Right ventricle myocardium inferior (tissue), 1 donor: ENCODE measurements around the gene BDNF. TPM values are rescaled to one million over a fixed set of nuclear protein-coding genes. Genes with fewer than 3 reads are reported as not detected.

Experiments
- ATAC-seq: fragments of 200-7000 bp; cut with Tn5 transposase; one replicate; pipeline ENCODE4 v1.9.1; 2020; ENCODE audit warnings: mild to moderate bottlenecking, moderate library complexity
- DNase-seq: peaks from one replicate; pipeline ENCODE4 v3.0.0; 2021; ENCODE audit errors: missing footprints
- intact Hi-C: fragments of 100-400 bp; cut with DNase I; formaldehyde crosslinking; loops from one replicate; pipeline ENCODE4 v1.11.0; 2022
- total RNA-seq: library from RNA; stranded (reverse); fragmentation: NEBNext Ultra II Directional; extraction: Animal tissue kit (Norgen Biotek cat#: 25700); gene quantifications from one replicate; pipeline ENCODE4 v1.2.1, GENCODE V29; 2021
- donor health status: DM: no; HTN: yes; CAD: no; lungs with severe emphysema.

BDNF gene
- total RNA-seq, 1 donor from 2014 or later, result 2.9 TPM

GRCh38 chr11:27711725-27712124 is 11.5 kb upstream of the BDNF start:
- intact Hi-C loops, result no loop called here
- no peak for ATAC-seq
- DNase-seq, result no peak

GRCh38 chr11:27710536-27710935 is 10.3 kb upstream of the BDNF start:
- DNase-seq (no peak), ATAC-seq (no peak)
- intact Hi-C loops, result no loop called here

- intact Hi-C loops, result no loop called here
- ATAC-seq (no peak), DNase-seq (no peak)
Observed at GRCh38 chr11:27707676-27708075, 7.4 kb upstream of the BDNF start.

GRCh38 chr11:27705873-27706820 is 5.9 kb upstream of the BDNF start:
- ATAC-seq (no peak), DNase-seq (no peak)
- intact Hi-C loops, result no loop called here

- intact Hi-C loops, result loop anchor here (5.0 kb wide), 1 partner anchor 994 kb away; no protein-coding TSS in a partner anchor
- ATAC-seq (no peak), DNase-seq (no peak)
Observed at GRCh38 chr11:27703481-27703880, 3.2 kb upstream of the BDNF start.

- DNase-seq (no peak), ATAC-seq (no peak)
- intact Hi-C loops, result loop anchor here (5.0 kb wide), 1 partner anchor 994 kb away; no protein-coding TSS in a partner anchor
Observed at GRCh38 chr11:27702811-27703210, 2.6 kb upstream of the BDNF start.

GRCh38 chr11:27701355-27702105 is 1.3 kb upstream of the BDNF start:
- intact Hi-C loops, result loop anchor here (2.0 to 5.0 kb wide), 2 partner anchors 407 to 996 kb away; partner anchors contain the start of genes KIF18A and METTL15
- ATAC-seq (peak; percentile 71), DNase-seq (no peak)

- DNase-seq (no peak), ATAC-seq (no peak)
- intact Hi-C loops, result loop anchor here (1.0 to 5.0 kb wide), 7 partner anchors 58 to 1627 kb away; partner anchors contain the start of genes KIF18A and METTL15
Observed at GRCh38 chr11:27699926-27700350, 317 bp downstream of the BDNF start.

GRCh38 chr11:27699242-27699925 is 871 bp downstream of the BDNF start:
- intact Hi-C loops, result loop anchor here (1.0 to 5.0 kb wide), 5 partner anchors 57 to 1628 kb away; no protein-coding TSS in a partner anchor
- DNase-seq (no peak), ATAC-seq (peak; percentile 16)

- DNase-seq, result peak; percentile 84
- ATAC-seq, result peak; percentile 88
- intact Hi-C loops, result loop anchor here (1.0 to 5.0 kb wide), 5 partner anchors 57 to 1628 kb away; no protein-coding TSS in a partner anchor
Observed at GRCh38 chr11:27698872-27699241, 1.4 kb downstream of the BDNF start.

GRCh38 chr11:27697679-27698275 is 2.5 kb downstream of the BDNF start:
- ATAC-seq, result no peak
- intact Hi-C loops, result loop anchor here (5.0 kb wide), 4 partner anchors 55 to 1630 kb away; no protein-coding TSS in a partner anchor
- no peak for DNase-seq

- intact Hi-C loops, result loop anchor here (5.0 kb wide), 4 partner anchors 55 to 1630 kb away; no protein-coding TSS in a partner anchor
- DNase-seq (no peak), ATAC-seq (no peak)
Observed at GRCh38 chr11:27696961-27697360, 3.3 kb downstream of the BDNF start.

- intact Hi-C loops, result loop anchor here (5.0 kb wide), 4 partner anchors 54 to 1631 kb away; no protein-coding TSS in a partner anchor
- ATAC-seq, result no peak
Observed at GRCh38 chr11:27696115-27696514, 4.1 kb downstream of the BDNF start.

GRCh38 chr11:27694992-27695391 is 5.3 kb downstream of the BDNF start:
- intact Hi-C loops, result loop anchor here (5.0 kb wide), 4 partner anchors 53 to 1632 kb away; no protein-coding TSS in a partner anchor

More at GRCh38 chr11:27696115-27696514, 4.1 kb downstream of the BDNF start:
- DNase-seq, result no peak

GRCh38 chr11:27693398-27693797 is 6.9 kb downstream of the BDNF start:
- DNase-seq (no peak), ATAC-seq (no peak)
- intact Hi-C loops, result no loop called here

More at GRCh38 chr11:27694992-27695391, 5.3 kb downstream of the BDNF start:
- no peak for ATAC-seq
- DNase-seq, result no peak

GRCh38 chr11:27692781-27693180 is 7.5 kb downstream of the BDNF start:
- ATAC-seq, result no peak
- intact Hi-C loops, result no loop called here
- no peak for DNase-seq

GRCh38 chr11:27688076-27688475 is 12.2 kb downstream of the BDNF start:
- ATAC-seq (no peak), DNase-seq (no peak)
- intact Hi-C loops, result no loop called here

GRCh38 chr11:27681664-27682063 is 18.6 kb downstream of the BDNF start:
- ATAC-seq (peak; percentile 83), DNase-seq (no peak)
- intact Hi-C loops, result no loop called here
